Dedifferentiated amniotic fluid mesenchymal stem cell (primary cell): Measurements from ENCODE around the gene TRPM3.
"Not testable (repeated sequence)": the region's sequence is repeated elsewhere in the genome, so short reads cannot be mapped to it uniquely, and the experiment has no call there.

Experiments used
- DNase-seq: peaks from one replicate; pipeline ENCODE4 v3.0.0-alpha.2; 2016; ENCODE audit errors: extremely low spot score

Gene TRPM3

GRCh38 chr9:70668751-70669150 is 452.7 kb downstream of the TRPM3 start:
- DNase-seq, result no peak

GRCh38 chr9:70658765-70659164 is 462.7 kb downstream of the TRPM3 start:
- no peak for DNase-seq

GRCh38 chr9:70656281-70656680 is 465.1 kb downstream of the TRPM3 start:
- no peak for DNase-seq

- DNase-seq, result no peak
Measured at GRCh38 chr9:70654144-70654543, 467.3 kb downstream of the TRPM3 start.

DNA sequence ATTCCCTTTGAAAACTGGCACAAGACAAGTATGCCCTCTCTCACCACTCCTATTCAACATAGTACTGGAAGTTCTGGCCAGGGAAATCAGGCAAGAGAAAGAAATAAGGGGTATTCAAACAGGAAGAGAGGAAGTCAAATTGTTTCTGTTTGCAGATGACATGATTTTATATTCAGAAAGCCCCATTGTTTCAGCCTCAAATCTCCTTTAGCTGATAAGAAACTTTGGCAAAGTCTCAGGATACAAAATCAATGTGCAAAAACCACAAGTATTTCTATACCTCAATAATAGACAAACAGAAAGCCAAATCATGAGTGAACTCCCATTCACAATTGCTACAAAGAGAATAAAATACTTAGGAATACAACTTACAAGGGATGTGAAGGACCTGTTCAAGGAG is 476.8 kb downstream of the TRPM3 start:
- DNase-seq, result not testable (repeated sequence)

DNA sequence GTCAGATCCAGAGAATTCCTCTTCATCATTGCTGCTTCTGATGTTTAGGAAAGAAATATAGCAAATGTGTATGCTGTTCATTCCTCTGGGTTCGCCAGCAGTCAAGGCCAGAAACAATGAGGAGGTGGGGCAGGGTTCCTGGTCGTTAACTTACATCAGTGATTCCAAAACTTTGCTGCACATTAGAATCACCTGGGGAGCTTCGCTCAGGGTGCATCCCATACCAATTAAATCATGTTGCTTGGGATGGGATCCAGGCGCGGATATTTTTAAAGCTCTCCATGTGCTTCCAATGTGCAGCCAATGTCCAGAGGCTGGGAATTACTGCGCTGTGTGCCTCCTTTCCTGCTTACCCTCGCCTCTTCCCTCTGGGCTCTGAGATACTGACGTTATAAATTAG is 479.1 kb downstream of the TRPM3 start:
- no peak for DNase-seq

DNA sequence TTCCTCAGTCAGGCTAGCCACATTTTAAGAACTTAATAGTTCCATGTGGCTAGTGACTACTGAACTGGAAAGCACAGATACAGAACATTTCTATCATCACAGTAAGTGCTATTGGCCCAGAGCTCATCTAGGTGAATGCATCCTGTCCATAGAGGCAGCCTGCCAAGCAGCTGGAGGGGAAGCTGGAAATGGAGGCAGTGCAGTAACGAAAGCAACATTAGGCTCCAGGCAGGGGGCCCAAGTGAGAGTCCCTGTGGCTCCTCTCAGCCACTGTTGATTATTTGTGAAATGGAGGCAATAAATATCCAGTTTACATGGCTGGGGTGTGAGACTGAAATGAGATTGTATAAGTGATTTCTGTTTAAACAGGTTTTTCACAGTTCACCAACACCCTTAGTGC is 479.8 kb downstream of the TRPM3 start:
- no peak for DNase-seq

GRCh38 chr9:70641031-70641430 is 480.4 kb downstream of the TRPM3 start:
- DNase-seq, result no peak

DNA sequence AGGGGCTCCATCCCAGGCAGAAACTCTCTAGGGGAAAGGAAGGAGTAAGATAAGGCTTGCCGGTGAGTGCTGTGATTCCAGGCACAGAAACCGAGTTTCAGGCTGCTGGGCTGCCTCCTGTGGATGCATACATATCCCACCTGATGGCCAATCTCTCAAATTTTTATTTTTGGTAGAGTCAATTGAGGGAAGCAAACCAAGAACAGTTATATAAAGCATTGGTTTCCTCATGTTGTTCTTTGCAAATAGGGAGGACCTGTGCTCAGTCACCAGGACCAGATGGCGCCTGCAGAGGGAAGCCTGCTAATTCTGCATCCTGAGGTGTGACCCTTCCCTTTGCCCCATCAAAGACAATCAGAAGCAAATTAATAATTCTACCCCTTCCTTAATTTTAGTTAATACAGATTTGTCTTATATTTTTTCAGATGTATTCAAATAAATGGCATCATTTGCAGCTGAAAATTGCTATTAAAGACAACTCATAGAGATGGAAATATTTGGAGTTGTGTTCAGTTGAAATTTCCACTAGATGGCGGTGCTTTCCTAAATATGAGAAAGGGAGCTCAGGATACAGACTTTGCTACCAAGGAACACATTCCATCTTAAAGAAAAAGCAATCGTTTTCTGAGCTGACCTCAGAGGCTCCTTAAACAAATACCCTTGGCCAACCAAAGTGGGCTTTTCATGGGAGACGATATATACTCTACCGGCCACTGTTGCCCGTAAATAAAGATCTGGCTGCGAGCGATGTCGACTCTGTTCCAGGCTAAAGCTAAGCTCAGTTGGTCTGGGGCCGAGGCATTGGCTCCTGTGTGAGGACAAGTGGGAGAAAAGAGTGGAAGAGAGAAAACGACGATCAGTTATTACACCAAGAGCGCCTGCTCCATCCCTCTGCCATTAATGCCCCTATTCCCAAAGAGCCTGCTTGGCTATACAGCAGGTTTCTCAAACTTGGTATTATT is 481.3 kb downstream of the TRPM3 start:
- peak; percentile 85 for DNase-seq

GRCh38 chr9:70635790-70636189 is 485.6 kb downstream of the TRPM3 start:
- no peak for DNase-seq

- no peak for DNase-seq
Measured at GRCh38 chr9:70634696-70635095, 486.7 kb downstream of the TRPM3 start.

DNA sequence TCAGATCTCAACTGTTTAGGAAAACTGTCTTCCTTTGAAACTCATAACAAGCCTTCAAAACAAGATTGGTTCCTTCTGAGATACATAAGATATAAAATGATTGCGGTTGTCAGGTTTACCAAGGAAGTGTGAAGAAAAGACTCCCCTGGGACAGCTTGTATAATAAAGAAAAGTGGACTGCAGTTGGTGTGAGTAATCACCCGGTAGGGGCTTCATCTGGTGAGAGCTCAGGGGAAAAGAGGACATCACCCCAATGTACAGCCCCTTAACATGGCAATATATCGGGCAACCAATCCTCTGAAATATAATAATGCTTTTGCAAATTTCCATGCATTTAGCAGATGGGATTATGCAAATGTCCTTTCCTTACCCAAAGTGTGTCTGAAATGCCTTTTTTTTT is 490.4 kb downstream of the TRPM3 start:
- DNase-seq, result no peak

GRCh38 chr9:70629080-70629685 is 492.2 kb downstream of the TRPM3 start:
- not testable (repeated sequence) for DNase-seq

GRCh38 chr9:70625078-70625477 is 496.3 kb downstream of the TRPM3 start:
- DNase-seq, result no peak

DNA sequence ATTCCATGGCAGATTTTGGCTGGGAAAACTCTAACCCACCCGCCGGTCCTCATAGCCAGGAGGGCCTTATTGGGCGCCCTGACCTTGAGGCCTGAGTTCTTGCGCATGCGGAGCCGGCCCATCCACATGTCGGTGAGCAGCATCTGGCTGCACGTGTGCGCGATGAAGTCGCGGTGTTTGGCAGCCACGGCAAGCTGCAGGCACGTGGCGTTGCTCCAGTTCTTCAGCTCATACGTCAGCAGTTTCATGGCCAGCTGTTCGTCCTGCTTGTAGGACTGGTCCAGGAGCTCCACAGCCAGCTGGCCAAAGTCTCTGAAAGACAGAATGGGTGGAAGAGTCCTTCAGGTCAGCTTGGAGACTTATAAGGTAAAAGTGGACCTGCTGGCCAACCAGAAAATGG is 502.6 kb downstream of the TRPM3 start:
- DNase-seq, result no peak

DNA sequence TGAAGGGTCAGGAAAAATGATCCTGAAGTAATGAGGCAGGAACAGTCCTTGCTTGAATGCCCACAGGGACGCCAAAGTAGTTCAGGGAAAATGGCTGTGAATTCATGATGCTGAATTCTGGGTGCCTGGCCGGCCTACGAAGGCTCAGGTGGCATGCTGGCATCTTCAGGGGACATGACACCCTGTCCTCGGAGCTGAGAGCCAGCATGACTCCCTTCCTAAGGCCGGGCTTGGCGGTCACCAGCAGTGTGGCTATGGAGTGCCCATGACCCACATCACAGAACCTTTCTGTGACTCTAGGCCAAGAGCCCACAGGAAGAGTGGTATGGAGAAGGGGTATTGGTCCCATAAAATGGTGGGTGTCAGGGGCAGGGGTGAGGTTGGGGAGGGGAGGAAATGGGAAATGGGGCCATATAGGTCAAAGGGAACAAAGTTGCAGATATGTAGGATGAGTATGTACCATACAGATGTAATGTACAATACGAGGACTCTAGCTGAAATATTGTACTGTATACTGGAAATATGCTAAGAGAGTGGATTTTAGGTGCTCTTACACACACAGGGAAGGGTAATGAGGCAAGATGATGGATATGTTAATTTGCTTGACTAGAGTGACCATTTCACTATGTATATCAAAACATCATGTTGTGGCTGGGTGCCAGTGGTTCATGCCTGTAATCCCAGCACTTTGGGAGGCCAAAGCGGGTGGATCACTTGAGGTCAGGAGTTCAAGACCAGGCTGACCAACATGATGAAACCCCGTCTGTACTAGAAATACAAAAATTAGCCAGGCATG is 504.2 kb downstream of the TRPM3 start:
- DNase-seq, result no peak

- DNase-seq, result no peak
Measured at GRCh38 chr9:70616228-70616990, 505.0 kb downstream of the TRPM3 start.

DNA sequence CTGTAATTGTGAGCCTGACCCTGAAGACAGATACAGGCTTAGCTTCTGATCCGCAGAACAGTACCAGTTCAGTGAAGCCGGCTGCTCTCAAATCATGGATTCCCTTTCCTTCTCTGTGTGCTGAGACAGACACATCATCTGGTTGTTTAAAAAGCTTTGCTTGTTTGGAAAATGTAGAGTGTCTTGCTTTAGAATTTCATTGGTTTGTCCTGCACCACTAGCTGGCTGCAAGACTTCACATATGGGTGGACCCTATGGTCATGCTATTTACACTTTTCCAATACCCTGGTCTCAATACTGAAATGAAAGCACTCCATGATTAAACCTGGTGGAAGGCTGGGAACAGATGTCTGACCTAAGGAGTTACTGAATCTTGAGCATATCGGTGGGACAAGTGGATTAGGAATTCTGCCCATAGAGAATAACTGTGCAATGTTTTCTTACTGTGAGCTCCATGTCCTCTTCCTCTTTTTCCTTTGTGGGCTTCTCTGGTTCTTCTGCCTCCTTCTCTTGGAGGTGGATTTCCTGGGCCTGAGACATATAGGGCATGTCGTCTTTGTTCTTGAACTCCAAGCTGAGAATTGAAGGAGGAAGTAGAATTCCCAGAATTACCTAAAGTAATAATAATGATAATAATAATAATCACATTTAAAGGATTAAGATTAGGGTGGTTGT is 505.8 kb downstream of the TRPM3 start:
- DNase-seq, result no peak

DNA sequence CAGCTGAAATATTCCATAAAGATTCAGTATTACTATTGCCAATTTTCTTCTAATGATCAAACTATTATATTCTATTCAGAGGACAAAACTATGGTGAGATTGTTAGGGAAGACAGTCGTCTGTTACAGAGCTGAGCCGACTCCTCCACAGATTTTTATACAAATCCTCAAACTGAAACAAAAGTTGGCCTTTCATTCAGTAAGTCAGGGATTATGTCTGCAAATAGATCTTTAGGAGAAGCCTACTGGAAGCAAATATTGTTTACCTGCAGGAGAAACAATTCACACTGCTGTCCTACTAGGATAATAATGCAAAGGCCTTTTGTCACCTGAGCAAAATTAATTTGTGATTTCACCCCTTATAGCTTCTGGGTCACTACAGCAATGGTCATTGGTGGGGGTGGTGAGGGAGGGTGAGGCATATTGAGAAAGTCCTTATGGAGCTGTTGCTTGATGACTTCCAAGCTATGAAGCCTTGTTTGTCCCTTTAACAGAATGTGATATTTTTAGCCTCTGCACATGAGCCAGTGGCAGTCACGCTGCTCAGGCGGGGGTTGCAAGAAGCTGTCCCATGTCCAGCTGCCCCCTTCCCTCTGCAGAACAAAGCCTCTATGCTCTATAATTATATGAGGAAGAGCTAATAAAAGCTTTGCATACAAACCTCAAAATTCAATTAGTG is 506.5 kb downstream of the TRPM3 start:
- no peak for DNase-seq

GRCh38 chr9:70613024-70613768 is 508.2 kb downstream of the TRPM3 start:
- DNase-seq, result no peak
